H1 (cell line): ENCODE measurements around the gene FBXL16. TPM values are rescaled to one million over a fixed set of nuclear protein-coding genes. Genes with fewer than 3 reads are reported as not detected.

Experiments
- CTCF ChIA-PET: fragments of 300-600 bp; sonication (Branson Sonifier 250); formaldehyde crosslinking; loops from one replicate; lab custom pipeline; 2021; ENCODE audit not compliant: partially characterized antibody; lab: Charles Lee
- POLR2A ChIA-PET: fragments of 300-600 bp; sonication (Branson Sonifier 250); formaldehyde crosslinking; loops from one replicate; lab custom pipeline; 2021; ENCODE audit warnings: inconsistent platforms; ENCODE audit not compliant: partially characterized antibody; lab: Charles Lee
- DNase-seq, 2 experiments: peaks; one replicate each; pipeline versions ENCODE4 v3.0.0 to v3.0.0-alpha.2; 2010 to 2022; ENCODE audit warnings: low spot score in 2 of 2, low read depth in 1 of 2, mixed read lengths in 1 of 2
- FAIRE-seq: peaks from 2 replicates; lab custom pipeline; 2011; peaks lifted over from hg19 to GRCh38; lab: Jason Lieb, UNC
- H2AFZ ChIP-seq: 2 replicates; pipeline ENCODE4 v1.8.1; 2012; ENCODE audit warnings: low read length, inconsistent platforms
- H2AK5ac ChIP-seq: 2 replicates; pipeline ENCODE4 v1.6.1; 2013; ENCODE audit warnings: low read depth, low read length
- H2BK120ac ChIP-seq: replicated peaks from 2 replicates; pipeline ENCODE3; 2013; ENCODE audit warnings: low read depth, low read length, inconsistent platforms
- H2BK12ac ChIP-seq: 2 replicates; pipeline ENCODE4 v1.6.1; 2013; ENCODE audit warnings: low read depth, low read length
- H2BK15ac ChIP-seq: 2 replicates; pipeline ENCODE4 v1.6.1; 2013; ENCODE audit warnings: low read length
- H2BK20ac ChIP-seq: 2 replicates; pipeline ENCODE4 v1.6.1; 2013; ENCODE audit warnings: low read length
- H2BK5ac ChIP-seq: 2 replicates; pipeline ENCODE4 v1.6.1; 2013; ENCODE audit warnings: low read depth, low read length
- H3K14ac ChIP-seq: 2 replicates; pipeline ENCODE4 v1.6.1; 2013; ENCODE audit warnings: inconsistent platforms; ENCODE audit not compliant: insufficient read length
- H3K18ac ChIP-seq: 2 replicates; pipeline ENCODE4 v1.6.1; 2013; ENCODE audit warnings: low read length; ENCODE audit errors: extremely low read depth
- H3K23ac ChIP-seq: 2 replicates; pipeline ENCODE4 v1.6.1; 2013; ENCODE audit warnings: inconsistent platforms; ENCODE audit not compliant: insufficient read length
- H3K23me2 ChIP-seq: 2 replicates; pipeline ENCODE4 v1.6.1; 2013; ENCODE audit warnings: low read depth, low read length
- H3K27ac ChIP-seq: 2 replicates; pipeline ENCODE4 v1.6.1; 2011; ENCODE audit warnings: low read depth, low read length, inconsistent platforms
- H3K27me3 ChIP-seq, 4 experiments: replicated peaks in 1 of 4; 1 replicate in 1 of 4; 2 replicates in 3 of 4; pipeline versions ENCODE4 v1.6.1 to v1.8.1; 2011 to 2013; ENCODE audit warnings: low read length in 3 of 4, mild to moderate bottlenecking in 3 of 4, inconsistent platforms in 2 of 4, mixed read lengths in 2 of 4, moderate library complexity in 1 of 4; ENCODE audit not compliant: control insufficient read depth in 3 of 4, insufficient read depth in 3 of 4; ENCODE audit errors: extremely low read depth in 1 of 4
- H3K36me3 ChIP-seq, 4 experiments: 2 replicates each; pipeline versions ENCODE4 v1.6.1 to v1.8.1; 2011 to 2013; ENCODE audit warnings: mild to moderate bottlenecking in 4 of 4, low read length in 3 of 4, moderate library complexity in 2 of 4, control low read depth in 1 of 4, inconsistent platforms in 1 of 4; ENCODE audit not compliant: insufficient read depth in 4 of 4, control insufficient read depth in 2 of 4
- H3K4ac ChIP-seq: replicated peaks from 2 replicates; pipeline ENCODE3; 2013; ENCODE audit warnings: low read length, low read depth, mixed read lengths, inconsistent platforms; ENCODE audit not compliant: insufficient read length
- H3K4me1 ChIP-seq, 4 experiments: replicated peaks in 1 of 4; 1 replicate in 1 of 4; 2 replicates in 3 of 4; pipeline versions ENCODE4 v1.6.1 to v1.8.1; 2011 to 2013; ENCODE audit warnings: low read length in 3 of 4, inconsistent platforms in 2 of 4, mixed read lengths in 1 of 4; ENCODE audit not compliant: insufficient read depth in 4 of 4, control insufficient read depth in 3 of 4
- H3K4me2 ChIP-seq, 2 experiments: 2 replicates each; pipeline versions ENCODE4 v1.6.1 to v1.8.1; 2011 to 2013; ENCODE audit warnings: low read depth in 2 of 2, low read length in 2 of 2, control low read depth in 1 of 2, inconsistent platforms in 1 of 2, mild to moderate bottlenecking in 1 of 2; ENCODE audit not compliant: insufficient read depth in 1 of 2
- H3K4me3 ChIP-seq, 4 experiments: fragments of 200-600, 300-600 bp in 1 of 4; sonication (generic), shearing (Covaris generic), sonication (Bioruptor Twin) in 1 of 4; 2 replicates each; pipeline versions ENCODE4 v1.5.1 to v1.8.1; 2011 to 2016; ENCODE audit warnings: low read length in 4 of 4, low read depth in 3 of 4, control low read depth in 2 of 4, inconsistent platforms in 2 of 4, mild to moderate bottlenecking in 2 of 4, mixed read lengths in 1 of 4, moderate library complexity in 1 of 4; ENCODE audit not compliant: insufficient read depth in 2 of 4; ENCODE audit errors: extremely low read depth in 1 of 4
- H3K56ac ChIP-seq: replicated peaks from 2 replicates; pipeline ENCODE3; 2013; ENCODE audit warnings: low read depth, mild to moderate bottlenecking, mixed read lengths, low read length, inconsistent platforms; ENCODE audit not compliant: insufficient read length
- H3K79me1 ChIP-seq: 2 replicates; pipeline ENCODE4 v1.6.1; 2013; ENCODE audit warnings: low read depth, low read length, control low read depth
- H3K79me2 ChIP-seq, 2 experiments: 2 replicates each; pipeline versions ENCODE4 v1.6.1 to v1.8.1; 2012 to 2013; ENCODE audit warnings: low read length in 2 of 2, mild to moderate bottlenecking in 2 of 2, inconsistent platforms in 1 of 2; ENCODE audit not compliant: insufficient read depth in 2 of 2, control insufficient read depth in 1 of 2
- H3K9ac ChIP-seq, 4 experiments: replicated peaks in 1 of 4; 1 replicate in 1 of 4; 2 replicates in 3 of 4; pipeline versions ENCODE4 v1.6.1 to v1.8.1; 2011 to 2013; ENCODE audit warnings: low read depth in 3 of 4, low read length in 3 of 4, control low read depth in 2 of 4, mild to moderate bottlenecking in 2 of 4, moderate library complexity in 2 of 4, inconsistent platforms in 1 of 4; ENCODE audit errors: extremely low read depth in 1 of 4
- H3K9me3 ChIP-seq, 2 experiments: 2 replicates each; pipeline versions ENCODE4 v1.6.1 to v1.8.1; 2012 to 2013; ENCODE audit warnings: mild to moderate bottlenecking in 2 of 2, moderate library complexity in 2 of 2, control low read depth in 1 of 2, inconsistent platforms in 1 of 2, low read depth in 1 of 2, low read length in 1 of 2, mixed read lengths in 1 of 2; ENCODE audit not compliant: insufficient read depth in 2 of 2
- H4K20me1 ChIP-seq, 2 experiments: replicated peaks in 1 of 2; 2 replicates each; pipeline versions ENCODE3 to v1.8.1; 2011 to 2013; ENCODE audit warnings: inconsistent platforms in 2 of 2, low read length in 2 of 2, mild to moderate bottlenecking in 1 of 2; ENCODE audit not compliant: insufficient read depth in 2 of 2, control insufficient read depth in 1 of 2
- H4K5ac ChIP-seq: 2 replicates; pipeline ENCODE4 v1.6.1; 2013; ENCODE audit warnings: low read length, low read depth, mixed read lengths, inconsistent platforms; ENCODE audit not compliant: insufficient read length
- H4K8ac ChIP-seq: 2 replicates; pipeline ENCODE4 v1.8.0; 2013; ENCODE audit warnings: mild to moderate bottlenecking, moderate library complexity, low read length, inconsistent platforms; ENCODE audit not compliant: insufficient read depth; ENCODE audit errors: extremely low read depth
- H4K91ac ChIP-seq: replicated peaks from 2 replicates; pipeline ENCODE3; 2013; ENCODE audit warnings: low read length, mixed read lengths, inconsistent platforms; ENCODE audit not compliant: insufficient read length
- ASH2L ChIP-seq: fragments of 200-600, 300-600 bp; sonication (generic); IDR thresholded peaks from one replicate; pipeline ENCODE4 v1.7.1; 2017; ENCODE audit warnings: low read length
- BACH1 ChIP-seq: IDR thresholded peaks from 2 replicates; pipeline ENCODE4 v1.6.1; 2012; ENCODE audit warnings: low read length, improper control_type of control experiment
- BCL11A ChIP-seq, 2 experiments: IDR thresholded peaks; one replicate each; pipeline ENCODE4 v1.6.1; 2011; ENCODE audit warnings: low read depth in 2 of 2, low read length in 2 of 2, mild to moderate bottlenecking in 2 of 2
- CTBP2 ChIP-seq: IDR thresholded peaks from 2 replicates; pipeline ENCODE4 v1.7.0; 2011; ENCODE audit warnings: borderline replicate concordance, mild to moderate bottlenecking, moderate library complexity, mixed read lengths, low read length; ENCODE audit not compliant: insufficient read depth, insufficient read length
- GTF2F1 ChIP-seq: IDR thresholded peaks from 2 replicates; pipeline ENCODE4 v1.6.1; 2012; ENCODE audit warnings: low read depth, low read length, improper control_type of control experiment, borderline replicate concordance
- JUND ChIP-seq: IDR thresholded peaks from 2 replicates; pipeline ENCODE4 v1.6.1; 2011; ENCODE audit warnings: mild to moderate bottlenecking, improper control_type of control experiment, low read length
- KDM5A ChIP-seq: fragments of 200-600 bp; IDR thresholded peaks from 2 replicates; pipeline ENCODE4 v1.7.1; 2012; ENCODE audit warnings: mild to moderate bottlenecking, low read length, inconsistent platforms, mixed read lengths
- POU5F1 ChIP-seq: IDR thresholded peaks from 2 replicates; pipeline ENCODE4 v1.6.1; 2011; ENCODE audit warnings: low read depth, mild to moderate bottlenecking, low read length, moderate library complexity
- RAD21 ChIP-seq, 2 experiments: IDR thresholded peaks in 1 of 2; conservative IDR thresholded peaks in 1 of 2; 2 replicates each; pipeline ENCODE4 v1.6.1; 2011; ENCODE audit warnings: low read depth in 2 of 2, low read length in 2 of 2, improper control_type of control experiment in 1 of 2, inconsistent platforms in 1 of 2, mild to moderate bottlenecking in 1 of 2, moderate library complexity in 1 of 2
- RXRA ChIP-seq: IDR thresholded peaks from 2 replicates; pipeline ENCODE4 v1.6.1; 2011; ENCODE audit warnings: low read depth, mild to moderate bottlenecking, low read length, moderate library complexity; ENCODE audit not compliant: insufficient read depth
- SIX5 ChIP-seq: IDR thresholded peaks from 2 replicates; pipeline ENCODE4 v1.6.1; 2011; ENCODE audit warnings: mild to moderate bottlenecking, low read depth, low read length
- SP4 ChIP-seq: IDR thresholded peaks from 2 replicates; pipeline ENCODE4 v1.6.1; 2012; ENCODE audit warnings: low read length, inconsistent platforms
- TAF1 ChIP-seq: IDR thresholded peaks from 2 replicates; pipeline ENCODE4 v1.6.1; 2011; ENCODE audit warnings: mild to moderate bottlenecking, low read depth, low read length
- TBP ChIP-seq: IDR thresholded peaks from 2 replicates; pipeline ENCODE4 v1.6.1; 2011; ENCODE audit warnings: low read depth, low read length, improper control_type of control experiment
- TCF12 ChIP-seq: IDR thresholded peaks from 2 replicates; pipeline ENCODE4 v1.6.1; 2011; ENCODE audit warnings: low read depth, mild to moderate bottlenecking, low read length
- WGBS, 2 experiments: shearing (Covaris generic) in 1 of 2; methylation state at CpG; one replicate each; pipeline versions ENCODE4 v1.1.6 to v1.1.7; 2013 to 2015; ENCODE audit warnings: low lambda C conversion rate in 2 of 2, mixed read lengths in 2 of 2, inconsistent platforms in 1 of 2, low coverage in 1 of 2, missing lambda C conversion rate in 1 of 2; ENCODE audit not compliant: insufficient replicate concordance in 2 of 2, insufficient coverage in 1 of 2, insufficient read length in 1 of 2; ENCODE audit errors: extremely low coverage in 1 of 2, missing lambda C conversion rate in 1 of 2; 5-methylcytosine and 5-hydroxymethylcytosine counted together
- polyA plus RNA-seq, 7 experiments: library from polyadenylated mRNA; depleted of rRNA in 3 of 7; stranded (reverse) in 5 of 7; unstranded in 2 of 7; fragments of >200 nt in 5 of 7; fragments of 200-250 nt in 2 of 7; gene quantifications; 1 replicate in 5 of 7; 2 replicates in 1 of 7; 4 replicates in 1 of 7; pipeline versions ENCODE4 v1.2.1 to v1.2.3, GENCODE V29; 2011 to 2013; ENCODE audit warnings: missing spikeins in 2 of 7, mixed read lengths in 2 of 7
- total RNA-seq: library from RNA; stranded (reverse); fragmentation: NEBNext Ultra II Directional; extraction: Animal tissue kit (Norgen Biotek cat#: 25700); gene quantifications from 2 replicates; pipeline ENCODE4 v1.2.1, GENCODE V29; 2021

The FBXL16 gene
- total and polyA plus RNA-seq, 2 of the 8 experiments (the other 6 are each of a cell fraction or from before 2014, with no cell fraction given): 12.5 to 12.8 TPM

DNA sequence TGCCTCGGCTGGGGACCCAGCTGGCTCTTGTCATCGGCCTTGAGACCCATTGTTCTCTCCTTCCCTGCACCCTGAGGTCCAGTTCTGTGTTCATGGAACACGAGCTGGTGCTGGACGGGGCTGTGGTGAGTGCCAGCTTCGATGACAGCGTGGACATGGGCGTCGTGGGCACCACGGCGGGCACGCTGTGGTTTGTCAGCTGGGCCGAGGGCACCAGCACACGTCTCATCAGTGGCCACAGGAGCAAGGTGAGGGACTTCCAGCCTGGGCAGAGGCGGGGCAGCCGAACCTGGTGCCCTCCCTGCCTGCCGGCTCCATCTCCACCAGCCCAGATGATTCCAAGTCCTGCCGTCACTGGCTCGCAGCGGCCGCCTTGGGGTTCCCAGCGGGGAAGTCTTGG lies 43.0 kb downstream of the FBXL16 start:
- POLR2A ChIA-PET: interaction anchor here (0.6 to 17.4 kb wide), 5 partner anchors 14 to 183 kb away, joined by 3 to 214 read pairs (median 5); partner anchors contain the start of genes ANTKMT, JMJD8, MCRIP2 and RHBDL1
- no peak overlapping the region for H3K9ac ChIP-seq
- DNase-seq: no peak
- TF ChIP-seq JUND (no peak), RXRA (no peak), SP4 (no peak), GTF2F1 (no peak), TAF1 (no peak), CTBP2 (no peak), TBP (no peak), KDM5A (no peak), SIX5 (no peak), ASH2L (no peak), BACH1 (no peak), BCL11A (IDR thresholded peaks at IDR 0.05; ENCODE audit: low read depth in 2 of 2, low read length in 2 of 2) (no peak), RAD21 (IDR thresholded peaks at IDR 0.05 in 1 of 2, conservative IDR thresholded peaks at IDR 0.05 in 1 of 2; ENCODE audit: low read depth in 2 of 2, low read length in 2 of 2) (no peak), POU5F1 (no peak), TCF12 (no peak)

More for the DNA sequence above, 43.0 kb downstream of the FBXL16 start:
- Histone ChIP-seq H3K27ac (no peak overlapping the region), H2BK15ac (no peak overlapping the region; the same call in 1 of the 2 replicates), H3K14ac (no peak overlapping the region), H2AFZ (no peak overlapping the region), H3K18ac (no peak overlapping the region), H2AK5ac (no peak overlapping the region), H4K5ac (no peak overlapping the region), H2BK120ac (no peak overlapping the region), H3K36me3 (peaks cover 0 to 10% (median 1%) of the 10 kb centered on the region in 4 experiments; a peak in 3 of 8 replicates), H4K8ac (no peak overlapping the region), H3K4me2 (no peak overlapping the region), H2BK5ac (no peak overlapping the region), H3K4me1 (peaks cover 0 to 11% (median 3%) of the 10 kb centered on the region in 4 experiments; a peak in 4 of 7 replicates), H3K56ac (no peak overlapping the region), H4K91ac (no peak overlapping the region), H3K4me3 (no peak overlapping the region), H3K27me3 (no peaks in the 10 kb centered on the region), H4K20me1 (peaks cover 0 to 3% of the 10 kb centered on the region in 2 experiments), H2BK20ac (no peak overlapping the region), H3K4ac (no peak overlapping the region), H3K23ac (no peak overlapping the region), H3K23me2 (no peaks in the 10 kb centered on the region), H2BK12ac (no peak overlapping the region), H3K79me2 (no peaks in the 10 kb centered on the region), H3K9me3 (no peaks in the 10 kb centered on the region), H3K79me1 (no peaks in the 10 kb centered on the region)
- CTCF ChIA-PET: interaction anchor here (0.8 to 11.3 kb wide), 11 partner anchors 12 to 128 kb away, joined by 3 to 104 read pairs (median 4); partner anchors contain the start of gene WDR90
- 93% methylated on average over 19 of the region's 21 CpGs; no CpG with 5 or more reads in 1 of the 2 experiments for WGBS, 2 experiments
- FAIRE-seq: no peak
